ENCODE data around the gene HPSE2. TPM values are rescaled to one million over a fixed set of nuclear protein-coding genes. Genes with fewer than 3 reads are reported as not detected.

The HPSE2 gene
- total and polyA plus RNA-seq, 2 experiments from 2014 or later, result not detected

- Histone ChIP-seq H3K4me3 (no peak overlapping the region), H2AFZ (no peak overlapping the region), H3K4me1 (ENCODE audit: insufficient read depth) (no peaks in the 10 kb centered on the region), H3K79me2 (ENCODE audit: insufficient read depth) (no peaks in the 10 kb centered on the region), H4K20me1 (ENCODE audit: insufficient read depth) (no peaks in the 10 kb centered on the region), H3K9me2 (ENCODE audit: insufficient read depth) (no peaks in the 10 kb centered on the region), H3K9ac (no peak overlapping the region), H3K9me3 (ENCODE audit: low read depth) (no peaks in the 10 kb centered on the region), H3F3A (ENCODE audit: insufficient read depth) (no peaks in the 10 kb centered on the region), H3K27me3 (replicated peaks; ENCODE audit: insufficient read depth) (no peaks in the 10 kb centered on the region), H3K4me2 (ENCODE audit: unreplicated experiment) (no peak overlapping the region), H3K36me3 (ENCODE audit: low read depth) (no peaks in the 10 kb centered on the region), H3K27ac (no peak overlapping the region)
- in situ Hi-C loops (cut with MboI), result no loop called here
- TF ChIP-seq EZH2phosphoT487 (IDR thresholded peaks at IDR 0.05; ENCODE audit: insufficient read depth, low read depth) (no peak), EZH2 (IDR thresholded peaks at IDR 0.05; ENCODE audit: insufficient read depth, poor library complexity, severe bottlenecking) (no peak)
- 91 to 94% methylated on average over 2 of the region's 2 CpGs for WGBS, 2 experiments (ENCODE audit: low coverage in 1 of 2, low lambda C conversion rate in 2 of 2, missing lambda C conversion rate in 2 of 2)
- no peak for DNase-seq
These were observed 317.8 kb downstream of the HPSE2 start for GRCh38 chr10:98917828-98918227.

- H3K27ac ChIP-seq, result no peak overlapping the region
- H3K4me2 ChIP-seq (ENCODE audit: unreplicated experiment), result no peak overlapping the region
- no peak overlapping the region for H3K9ac ChIP-seq
- no peaks in the 10 kb centered on the region for H3K9me3 ChIP-seq (ENCODE audit: low read depth)
- H3K4me1 ChIP-seq (ENCODE audit: insufficient read depth), result no peaks in the 10 kb centered on the region
- no peak for DNase-seq
- H2AFZ ChIP-seq, result no peak overlapping the region
- no peaks in the 10 kb centered on the region for H3K27me3 ChIP-seq (replicated peaks; ENCODE audit: insufficient read depth)
- no peak overlapping the region for H3K4me3 ChIP-seq
- 63 to 68% methylated on average over 1 of the region's 1 CpG for WGBS, 2 experiments (ENCODE audit: low coverage in 1 of 2, low lambda C conversion rate in 2 of 2, missing lambda C conversion rate in 2 of 2)
- H3F3A ChIP-seq (ENCODE audit: insufficient read depth), result no peaks in the 10 kb centered on the region
- no peaks in the 10 kb centered on the region for H3K9me2 ChIP-seq (ENCODE audit: insufficient read depth)
- no peaks in the 10 kb centered on the region for H3K79me2 ChIP-seq (ENCODE audit: insufficient read depth)
- TF ChIP-seq EZH2phosphoT487 (IDR thresholded peaks at IDR 0.05; ENCODE audit: insufficient read depth, low read depth) (no peak), EZH2 (IDR thresholded peaks at IDR 0.05; ENCODE audit: insufficient read depth, poor library complexity, severe bottlenecking) (no peak)
- H4K20me1 ChIP-seq (ENCODE audit: insufficient read depth), result no peaks in the 10 kb centered on the region
- in situ Hi-C loops (cut with MboI), result no loop called here
- H3K36me3 ChIP-seq (ENCODE audit: low read depth), result no peaks in the 10 kb centered on the region
These were observed 319.0 kb downstream of the HPSE2 start for GRCh38 chr10:98916526-98917125.

GRCh38 chr10:98915911-98916310 lies 319.7 kb downstream of the HPSE2 start:
- no peak overlapping the region for H3K9ac ChIP-seq
- 0 to 7% methylated on average over 1 of the region's 1 CpG for WGBS, 2 experiments (ENCODE audit: low coverage in 1 of 2, low lambda C conversion rate in 2 of 2, missing lambda C conversion rate in 2 of 2)
- no peak for DNase-seq

GRCh38 chr10:98910546-98910945 lies 325.1 kb downstream of the HPSE2 start:
- Histone ChIP-seq H3K9ac (no peak overlapping the region), H3F3A (ENCODE audit: insufficient read depth) (no peaks in the 10 kb centered on the region), H3K4me2 (ENCODE audit: unreplicated experiment) (no peak overlapping the region), H3K79me2 (ENCODE audit: insufficient read depth) (no peaks in the 10 kb centered on the region), H3K9me3 (ENCODE audit: low read depth) (no peaks in the 10 kb centered on the region), H3K4me1 (ENCODE audit: insufficient read depth) (no peaks in the 10 kb centered on the region), H2AFZ (no peak overlapping the region), H3K27me3 (replicated peaks; ENCODE audit: insufficient read depth) (no peaks in the 10 kb centered on the region), H3K4me3 (no peak overlapping the region), H3K36me3 (ENCODE audit: low read depth) (no peaks in the 10 kb centered on the region), H3K27ac (no peak overlapping the region), H4K20me1 (ENCODE audit: insufficient read depth) (no peaks in the 10 kb centered on the region), H3K9me2 (ENCODE audit: insufficient read depth) (no peaks in the 10 kb centered on the region)
- TF ChIP-seq EZH2phosphoT487 (IDR thresholded peaks at IDR 0.05; ENCODE audit: insufficient read depth, low read depth) (no peak), EZH2 (IDR thresholded peaks at IDR 0.05; ENCODE audit: insufficient read depth, poor library complexity, severe bottlenecking) (no peak)
- DNase-seq, result no peak
- 49 to 53% methylated on average over 3 of the region's 3 CpGs for WGBS, 2 experiments (ENCODE audit: low coverage in 1 of 2, low lambda C conversion rate in 2 of 2, missing lambda C conversion rate in 2 of 2)
- in situ Hi-C loops (cut with MboI), result no loop called here

More at GRCh38 chr10:98915911-98916310, 319.7 kb downstream of the HPSE2 start:
- H3K9me3 ChIP-seq (ENCODE audit: low read depth), result no peaks in the 10 kb centered on the region
- H3K27ac ChIP-seq, result no peak overlapping the region
- H3K9me2 ChIP-seq (ENCODE audit: insufficient read depth), result no peaks in the 10 kb centered on the region
- no peak overlapping the region for H2AFZ ChIP-seq
- no peaks in the 10 kb centered on the region for H3K27me3 ChIP-seq (replicated peaks; ENCODE audit: insufficient read depth)
- no peaks in the 10 kb centered on the region for H3K4me1 ChIP-seq (ENCODE audit: insufficient read depth)
- in situ Hi-C loops (cut with MboI), result no loop called here
- no peak for TF ChIP-seq EZH2phosphoT487 (IDR thresholded peaks at IDR 0.05; ENCODE audit: insufficient read depth, low read depth)
- no peak for TF ChIP-seq EZH2 (IDR thresholded peaks at IDR 0.05; ENCODE audit: insufficient read depth, poor library complexity, severe bottlenecking)
- no peaks in the 10 kb centered on the region for H3F3A ChIP-seq (ENCODE audit: insufficient read depth)
- no peak overlapping the region for H3K4me3 ChIP-seq
- H3K36me3 ChIP-seq (ENCODE audit: low read depth), result no peaks in the 10 kb centered on the region
- no peak overlapping the region for H3K4me2 ChIP-seq (ENCODE audit: unreplicated experiment)
- no peaks in the 10 kb centered on the region for H4K20me1 ChIP-seq (ENCODE audit: insufficient read depth)
- H3K79me2 ChIP-seq (ENCODE audit: insufficient read depth), result no peaks in the 10 kb centered on the region

GRCh38 chr10:98910048-98910447 lies 325.6 kb downstream of the HPSE2 start:
- Histone ChIP-seq H3K27me3 (replicated peaks; ENCODE audit: insufficient read depth) (no peaks in the 10 kb centered on the region), H3K79me2 (ENCODE audit: insufficient read depth) (no peaks in the 10 kb centered on the region), H3K4me2 (ENCODE audit: unreplicated experiment) (no peak overlapping the region), H3K9me3 (ENCODE audit: low read depth) (no peaks in the 10 kb centered on the region), H3F3A (ENCODE audit: insufficient read depth) (no peaks in the 10 kb centered on the region), H3K27ac (no peak overlapping the region), H3K9me2 (ENCODE audit: insufficient read depth) (no peaks in the 10 kb centered on the region), H2AFZ (no peak overlapping the region), H3K36me3 (ENCODE audit: low read depth) (no peaks in the 10 kb centered on the region), H4K20me1 (ENCODE audit: insufficient read depth) (no peaks in the 10 kb centered on the region), H3K4me3 (no peak overlapping the region), H3K4me1 (ENCODE audit: insufficient read depth) (no peaks in the 10 kb centered on the region), H3K9ac (no peak overlapping the region)
- in situ Hi-C loops (cut with MboI), result no loop called here
- TF ChIP-seq EZH2phosphoT487 (IDR thresholded peaks at IDR 0.05; ENCODE audit: insufficient read depth, low read depth) (no peak), EZH2 (IDR thresholded peaks at IDR 0.05; ENCODE audit: insufficient read depth, poor library complexity, severe bottlenecking) (no peak)
- DNase-seq, result no peak

Measured in GM23248 (cell line).